GM23338 (cell line): Measurements from ENCODE around the gene IER5L. TPM values are rescaled to one million over a fixed set of nuclear protein-coding genes. Genes with fewer than 3 reads are reported as not detected.

ENCODE experiments used
- ATAC-seq: fragments of 200-7000 bp; cut with Tn5 transposase; 3 replicates; pipeline ENCODE4 v1.9.1; 2020
- DNase-seq: peaks from one replicate; pipeline ENCODE4 v3.0.0-alpha.2; 2015; ENCODE audit warnings: low spot score
- H2AFZ ChIP-seq: fragments of 200-600 bp; sonication (generic); 2 replicates; pipeline ENCODE4 v1.8.0; 2016; ENCODE audit warnings: antibody characterized with exemption, mild to moderate bottlenecking, moderate library complexity
- H3F3A ChIP-seq: fragments of 200-600 bp; sonication (generic); replicated peaks from 2 replicates; pipeline ENCODE4 v1.8.0; 2017; ENCODE audit warnings: antibody characterized with exemption, mixed run types, low read depth
- H3K27ac ChIP-seq: fragments of 200-600 bp; sonication (generic); 2 replicates; pipeline ENCODE4 v1.6.1; 2016; ENCODE audit warnings: low read depth
- H3K27me3 ChIP-seq: fragments of 200-600 bp; sonication (generic); 2 replicates; pipeline ENCODE4 v1.8.0; 2016; ENCODE audit warnings: mild to moderate bottlenecking, mixed run types, moderate library complexity; ENCODE audit not compliant: insufficient read depth
- H3K36me3 ChIP-seq: fragments of 200-600 bp; sonication (generic); 2 replicates; pipeline ENCODE4 v1.8.0; 2016; ENCODE audit warnings: mild to moderate bottlenecking; ENCODE audit not compliant: insufficient read depth
- H3K4me1 ChIP-seq: fragments of 200-600 bp; sonication (generic); 2 replicates; pipeline ENCODE4 v1.8.0; 2016; ENCODE audit warnings: mild to moderate bottlenecking, moderate library complexity; ENCODE audit not compliant: insufficient read depth
- H3K4me2 ChIP-seq: fragments of 200-600 bp; sonication (generic); 2 replicates; pipeline ENCODE4 v1.7.1; 2017; ENCODE audit warnings: mixed run types
- H3K4me3 ChIP-seq: fragments of 200-600 bp; sonication (generic); 2 replicates; pipeline ENCODE4 v1.6.1; 2016; ENCODE audit warnings: mixed run types
- H3K79me2 ChIP-seq: fragments of 200-600 bp; sonication (generic); replicated peaks from 2 replicates; pipeline ENCODE4 v1.8.0; 2017; ENCODE audit warnings: mild to moderate bottlenecking; ENCODE audit not compliant: insufficient read depth
- H3K9me2 ChIP-seq: fragments of 200-600 bp; sonication (generic); 2 replicates; pipeline ENCODE4 v1.8.0; 2017; ENCODE audit not compliant: insufficient read depth
- H4K20me1 ChIP-seq: fragments of 200-600 bp; sonication (generic); replicated peaks from 2 replicates; pipeline ENCODE4 v1.8.0; 2017; ENCODE audit warnings: mild to moderate bottlenecking; ENCODE audit not compliant: insufficient read depth
- H3K27ac Mint-ChIP-seq: 2 replicates; pipeline ENCODE4 v1.8.0; 2020; ENCODE audit warnings: inconsistent platforms, mild to moderate bottlenecking, moderate library complexity, mixed read lengths
- H3K27me3 Mint-ChIP-seq: 3 replicates; pipeline ENCODE4 v1.8.0; 2022; ENCODE audit warnings: low read depth, mild to moderate bottlenecking, moderate library complexity, mixed read lengths, inconsistent platforms; ENCODE audit not compliant: insufficient read depth, poor library complexity
- H3K36me3 Mint-ChIP-seq: 3 replicates; pipeline ENCODE4 v1.8.0; 2021; ENCODE audit warnings: low read depth, mild to moderate bottlenecking, inconsistent platforms, moderate library complexity, mixed read lengths
- H3K4me1 Mint-ChIP-seq: 3 replicates; pipeline ENCODE4 v1.8.0; 2020; ENCODE audit warnings: mild to moderate bottlenecking, inconsistent platforms, mixed read lengths
- H3K4me3 Mint-ChIP-seq: 3 replicates; pipeline ENCODE4 v1.8.0; 2021; ENCODE audit warnings: moderate library complexity, mild to moderate bottlenecking, inconsistent platforms, mixed read lengths
- H3K9me3 Mint-ChIP-seq: 3 replicates; pipeline ENCODE4 v1.8.0; 2020; ENCODE audit warnings: moderate library complexity, mild to moderate bottlenecking, inconsistent platforms, mixed read lengths
- CREB1 ChIP-seq: fragments of 250-450 bp; sonication (Bioruptor Pico); IDR thresholded peaks from 2 replicates; pipeline ENCODE4 v1.5.0; 2020; ENCODE audit warnings: low read depth, mild to moderate bottlenecking, moderate library complexity
- EZH2 ChIP-seq: fragments of 200-600 bp; sonication (generic); IDR thresholded peaks from one replicate; pipeline ENCODE4 v1.8.0; 2017; ENCODE audit warnings: antibody characterized with exemption, mild to moderate bottlenecking, low read depth; ENCODE audit not compliant: unreplicated experiment
- EZH2phosphoT487 ChIP-seq: fragments of 200-600 bp; sonication (generic); IDR thresholded peaks from one replicate; pipeline ENCODE4 v1.8.1; 2018; ENCODE audit warnings: antibody characterized with exemption; ENCODE audit not compliant: unreplicated experiment
- JUNB ChIP-seq: IDR thresholded peaks from one replicate; pipeline ENCODE4 v1.6.1; 2016; ENCODE audit warnings: antibody characterized with exemption; ENCODE audit not compliant: unreplicated experiment
- NANOG ChIP-seq: IDR thresholded peaks from 2 replicates; pipeline ENCODE4 v1.6.1; 2016; ENCODE audit warnings: antibody characterized with exemption, borderline replicate concordance
- POLR2AphosphoS5 ChIP-seq: IDR thresholded peaks from 2 replicates; pipeline ENCODE4 v1.6.1; 2016; ENCODE audit warnings: antibody characterized with exemption, low read depth
- ZNF114 ChIP-seq: fragments of 250-450 bp; sonication (Bioruptor Pico); IDR thresholded peaks from 2 replicates; pipeline ENCODE4 v1.5.0; 2020; ENCODE audit warnings: mild to moderate bottlenecking, moderate library complexity
- ZNF331 ChIP-seq: fragments of 250-450 bp; sonication (Bioruptor Pico); IDR thresholded peaks from 2 replicates; pipeline ENCODE4 v1.5.0; 2020; ENCODE audit warnings: low read depth, mild to moderate bottlenecking, moderate library complexity
- ZNF462 ChIP-seq: fragments of 250-450 bp; sonication (Bioruptor Pico); IDR thresholded peaks from 2 replicates; pipeline ENCODE4 v1.5.0; 2020; ENCODE audit warnings: mild to moderate bottlenecking, moderate library complexity
- polyA plus RNA-seq: library from polyadenylated mRNA; unstranded; fragments of >200 nt; fragmentation: Nextera tagmentation; extraction: Ambion mirVana; gene quantifications from 2 replicates; pipeline ENCODE4 v1.2.1, GENCODE V29; 2016
- total RNA-seq: library from RNA; depleted of rRNA; stranded (reverse); fragments of >200 nt; shearing (Covaris generic); gene quantifications from 2 replicates; pipeline ENCODE4 v1.2.3, GENCODE V29; 2014
- TF ChIP-seq, protein P1 (sequence below): IDR thresholded peaks from 2 replicates; pipeline ENCODE4 v1.6.1; 2016; ENCODE audit warnings: antibody characterized with exemption
- TF ChIP-seq, protein P2 (sequence below): IDR thresholded peaks from one replicate; pipeline ENCODE4 v1.6.1; 2018; ENCODE audit warnings: antibody characterized with exemption; ENCODE audit not compliant: unreplicated experiment

IER5L gene
- total and polyA plus RNA-seq, 2 experiments from 2014 or later = 0.19 to 0.90 TPM

DNA sequence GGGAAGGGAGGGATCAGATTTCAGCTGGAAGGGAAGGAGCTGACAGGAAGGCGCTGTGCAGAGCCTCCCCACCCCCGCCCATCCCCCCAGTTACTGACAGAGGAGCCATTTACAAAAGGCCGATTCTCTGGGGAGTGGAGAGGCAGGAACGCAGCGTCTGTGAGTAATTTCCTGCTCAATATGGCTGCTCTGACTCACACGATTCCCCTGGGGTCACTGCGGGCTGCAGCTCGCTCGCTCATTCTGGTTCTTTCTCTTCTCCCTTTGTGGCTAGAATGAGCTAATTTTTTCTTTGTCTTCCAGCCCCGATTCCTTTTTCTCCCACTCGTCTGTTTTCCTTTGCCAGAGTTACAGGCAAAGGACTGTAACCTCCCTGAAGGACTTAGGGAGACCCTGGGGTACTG is 38.1 kb downstream of the IER5L start:
- H3K27me3 ChIP-seq = no peaks in the 10 kb centered on the region
- peaks cover 41% of the 10 kb centered on the region for H3K4me1 ChIP-seq
- ATAC-seq (peak; percentile 67), DNase-seq (peak; percentile 98)
- H3K36me3 ChIP-seq = peaks cover 10% of the 10 kb centered on the region
- no peaks in the 10 kb centered on the region for H3K9me2 ChIP-seq
- no peak overlapping the region for H2AFZ ChIP-seq
- peak overlapping the region; percentile 100 for H3K27ac ChIP-seq
- peaks cover 59% of the 10 kb centered on the region for H3K4me1 Mint-ChIP-seq
- peaks cover 6% of the 10 kb centered on the region for H3F3A ChIP-seq
- H3K4me3 Mint-ChIP-seq = peak overlapping the region; percentile 73
- H3K4me3 ChIP-seq = peak overlapping the region; percentile 57
- H3K36me3 Mint-ChIP-seq = peaks cover 45% of the 10 kb centered on the region
- H3K27me3 Mint-ChIP-seq = peaks cover 39% of the 10 kb centered on the region
- no peaks in the 10 kb centered on the region for H4K20me1 ChIP-seq
- H3K79me2 ChIP-seq = peaks cover 8% of the 10 kb centered on the region
- no peak for TF ChIP-seq EZH2
- TF ChIP-seq EZH2phosphoT487 = no peak
- TF ChIP-seq NANOG = peak; percentile 41; the same call in 1 of the 2 replicates
- peak; percentile 72 for TF ChIP-seq POLR2AphosphoS5
- TF ChIP-seq ZNF462 (CRISPR knock-in tag) = no peak
- TF ChIP-seq, protein P1, sequence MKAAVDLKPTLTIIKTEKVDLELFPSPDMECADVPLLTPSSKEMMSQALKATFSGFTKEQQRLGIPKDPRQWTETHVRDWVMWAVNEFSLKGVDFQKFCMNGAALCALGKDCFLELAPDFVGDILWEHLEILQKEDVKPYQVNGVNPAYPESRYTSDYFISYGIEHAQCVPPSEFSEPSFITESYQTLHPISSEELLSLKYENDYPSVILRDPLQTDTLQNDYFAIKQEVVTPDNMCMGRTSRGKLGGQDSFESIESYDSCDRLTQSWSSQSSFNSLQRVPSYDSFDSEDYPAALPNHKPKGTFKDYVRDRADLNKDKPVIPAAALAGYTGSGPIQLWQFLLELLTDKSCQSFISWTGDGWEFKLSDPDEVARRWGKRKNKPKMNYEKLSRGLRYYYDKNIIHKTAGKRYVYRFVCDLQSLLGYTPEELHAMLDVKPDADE = no peak; the same call in 1 of the 2 replicates
- TF ChIP-seq, protein P2, sequence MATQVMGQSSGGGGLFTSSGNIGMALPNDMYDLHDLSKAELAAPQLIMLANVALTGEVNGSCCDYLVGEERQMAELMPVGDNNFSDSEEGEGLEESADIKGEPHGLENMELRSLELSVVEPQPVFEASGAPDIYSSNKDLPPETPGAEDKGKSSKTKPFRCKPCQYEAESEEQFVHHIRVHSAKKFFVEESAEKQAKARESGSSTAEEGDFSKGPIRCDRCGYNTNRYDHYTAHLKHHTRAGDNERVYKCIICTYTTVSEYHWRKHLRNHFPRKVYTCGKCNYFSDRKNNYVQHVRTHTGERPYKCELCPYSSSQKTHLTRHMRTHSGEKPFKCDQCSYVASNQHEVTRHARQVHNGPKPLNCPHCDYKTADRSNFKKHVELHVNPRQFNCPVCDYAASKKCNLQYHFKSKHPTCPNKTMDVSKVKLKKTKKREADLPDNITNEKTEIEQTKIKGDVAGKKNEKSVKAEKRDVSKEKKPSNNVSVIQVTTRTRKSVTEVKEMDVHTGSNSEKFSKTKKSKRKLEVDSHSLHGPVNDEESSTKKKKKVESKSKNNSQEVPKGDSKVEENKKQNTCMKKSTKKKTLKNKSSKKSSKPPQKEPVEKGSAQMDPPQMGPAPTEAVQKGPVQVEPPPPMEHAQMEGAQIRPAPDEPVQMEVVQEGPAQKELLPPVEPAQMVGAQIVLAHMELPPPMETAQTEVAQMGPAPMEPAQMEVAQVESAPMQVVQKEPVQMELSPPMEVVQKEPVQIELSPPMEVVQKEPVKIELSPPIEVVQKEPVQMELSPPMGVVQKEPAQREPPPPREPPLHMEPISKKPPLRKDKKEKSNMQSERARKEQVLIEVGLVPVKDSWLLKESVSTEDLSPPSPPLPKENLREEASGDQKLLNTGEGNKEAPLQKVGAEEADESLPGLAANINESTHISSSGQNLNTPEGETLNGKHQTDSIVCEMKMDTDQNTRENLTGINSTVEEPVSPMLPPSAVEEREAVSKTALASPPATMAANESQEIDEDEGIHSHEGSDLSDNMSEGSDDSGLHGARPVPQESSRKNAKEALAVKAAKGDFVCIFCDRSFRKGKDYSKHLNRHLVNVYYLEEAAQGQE = no peak
- TF ChIP-seq JUNB = no peak
- TF ChIP-seq CREB1 (CRISPR knock-in tag) = peak; percentile 65; the same call in 1 of the 2 replicates
- peak; percentile 89 for TF ChIP-seq ZNF331 (CRISPR knock-in tag)
- TF ChIP-seq ZNF114 = no peak
- peak overlapping the region; percentile 98 for H3K27ac Mint-ChIP-seq
- peak overlapping the region; percentile 86 for H3K4me2 ChIP-seq
- H3K9me3 Mint-ChIP-seq = no peaks in the 10 kb centered on the region
